ENCODE measurements around the gene MFSD2A. TPM values are rescaled to one million over a fixed set of nuclear protein-coding genes. Genes with fewer than 3 reads are reported as not detected.

MFSD2A gene
- 20.3 and 20.9 TPM in 2 replicates for total RNA-seq (2014; rRNA removed; shearing (Covaris generic))

DNA sequence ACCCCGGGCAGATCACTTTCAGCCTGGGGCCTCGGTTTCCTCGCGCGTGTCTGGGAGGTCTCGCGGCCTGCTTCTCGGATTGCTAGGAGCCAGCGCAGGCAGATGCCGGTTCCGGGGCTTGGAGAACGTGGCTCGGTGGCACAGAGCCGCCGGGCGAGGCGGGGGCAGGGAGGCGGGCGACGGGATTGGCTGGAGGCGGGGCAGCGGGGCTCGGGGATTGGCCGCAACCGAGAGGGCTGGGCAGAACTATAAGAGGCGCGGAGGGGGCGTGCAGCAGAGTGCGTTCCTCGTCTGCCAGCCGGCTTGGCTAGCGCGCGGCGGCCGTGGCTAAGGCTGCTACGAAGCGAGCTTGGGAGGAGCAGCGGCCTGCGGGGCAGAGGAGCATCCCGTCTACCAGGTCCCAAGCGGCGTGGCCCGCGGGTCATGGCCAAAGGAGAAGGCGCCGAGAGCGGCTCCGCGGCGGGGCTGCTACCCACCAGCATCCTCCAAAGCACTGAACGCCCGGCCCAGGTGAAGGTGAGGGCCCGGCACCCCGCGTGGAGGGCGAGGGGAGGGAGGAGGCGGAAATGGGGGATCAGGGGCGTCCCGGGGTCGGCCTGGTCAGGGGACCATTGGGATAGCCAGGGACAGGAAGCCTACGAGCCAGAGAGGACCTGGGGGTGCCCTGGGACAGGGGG lies at the start of gene MFSD2A:
Gene MFSD2A (plus strand): TSS at position 276 of the 677 bp plus-strand sequence. CDS start 148 bp downstream, at position 424.

Small RNA genes within 50 kb of the gene (small RNA-seq; reads per million reads assigned to genes)
- gene RF00019: not detected

Other genes with a start within 250 kb of the MFSD2A start
- 57.7 and 64.2 TPM in 2 replicates for gene PPIE, start 216.3 kb upstream of the MFSD2A start, total RNA-seq (2014; rRNA removed; shearing (Covaris generic))
- 14.4 and 16.6 TPM in 2 replicates for gene OXCT2, start 183.8 kb upstream of the MFSD2A start, total RNA-seq (2014; rRNA removed; shearing (Covaris generic))
- gene BMP8B, start 166.3 kb upstream of the MFSD2A start, total RNA-seq (2014; rRNA removed; shearing (Covaris generic)): 10.3 and 10.9 TPM in 2 replicates
- 36.4 and 45.4 TPM in 2 replicates for gene TRIT1, start 71.6 kb upstream of the MFSD2A start, total RNA-seq (2014; rRNA removed; shearing (Covaris generic))
- gene MYCL, start 53.2 kb upstream of the MFSD2A start, total RNA-seq (2014; rRNA removed; shearing (Covaris generic)): 1.6 and 2.5 TPM in 2 replicates
- gene CAP1, start 85.6 kb downstream of the MFSD2A start, total RNA-seq (2014; rRNA removed; shearing (Covaris generic)): 245 and 268 TPM in 2 replicates
- 63.9 and 69.6 TPM in 2 replicates for gene PPT1, start 142.1 kb downstream of the MFSD2A start, total RNA-seq (2014; rRNA removed; shearing (Covaris generic))
- gene RLF, start 206.2 kb downstream of the MFSD2A start, total RNA-seq (2014; rRNA removed; shearing (Covaris generic)): 12.1 and 14.9 TPM in 2 replicates

Measured in A375 (cell line).